Fibroblast of skin of right quadriceps (primary cell): ENCODE results near the gene TNS3.

Experiments used
- DNase-seq: peaks from one replicate; pipeline ENCODE4 v3.0.0-alpha.2; 2013

TNS3 gene

DNA sequence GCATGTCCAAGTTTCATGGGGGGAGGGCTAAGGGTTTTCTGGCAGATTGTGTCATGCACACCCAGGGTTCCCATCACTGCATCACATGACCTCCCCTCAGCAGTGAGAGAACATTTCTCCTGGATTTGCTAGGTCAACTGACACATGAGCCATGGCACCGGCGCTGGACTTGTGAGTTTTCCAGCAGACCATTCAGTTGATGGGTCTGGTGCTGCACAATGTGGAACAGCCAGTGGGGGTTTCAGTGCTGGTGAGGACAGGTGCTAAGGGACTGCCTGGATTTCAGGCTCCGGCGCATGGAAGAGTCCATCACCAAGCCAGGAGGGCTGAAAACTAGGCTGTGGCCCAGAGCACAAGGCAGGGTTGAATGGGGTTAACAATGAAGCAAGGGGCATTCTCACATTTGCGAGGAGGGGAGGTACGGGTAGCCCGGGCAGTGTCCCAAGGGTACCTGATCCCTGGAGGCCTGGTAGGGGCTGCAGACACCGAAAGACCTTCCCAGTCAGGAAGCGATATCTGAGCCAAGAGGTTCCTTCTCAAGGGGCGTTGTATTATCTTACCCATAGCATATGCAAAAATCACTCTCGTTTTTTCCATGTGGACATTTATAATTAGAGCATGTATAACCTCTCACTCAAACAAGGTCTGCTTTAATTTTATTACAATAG lies 203.0 kb downstream of the TNS3 start:
- DNase-seq, result no peak

DNA sequence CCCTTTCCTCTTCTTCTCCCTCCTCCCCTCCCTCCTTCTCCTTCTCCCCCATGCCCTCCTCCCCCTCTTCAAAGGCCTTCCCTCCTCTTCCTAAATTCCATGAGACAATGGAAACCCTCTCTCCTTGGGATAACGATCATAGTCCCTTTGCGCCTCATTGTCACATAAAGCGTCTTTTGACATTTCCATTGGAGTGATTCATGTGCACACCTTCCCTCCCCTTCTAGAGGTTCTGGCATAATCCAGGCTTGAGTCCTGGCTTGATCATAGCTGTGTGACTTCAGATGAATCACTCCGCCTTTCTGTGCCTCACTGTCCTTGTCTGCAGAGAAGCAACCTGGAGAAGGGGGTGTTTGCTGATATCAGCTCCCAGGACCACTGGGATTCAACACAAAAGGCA lies 204.2 kb downstream of the TNS3 start:
- DNase-seq, result no peak

DNA sequence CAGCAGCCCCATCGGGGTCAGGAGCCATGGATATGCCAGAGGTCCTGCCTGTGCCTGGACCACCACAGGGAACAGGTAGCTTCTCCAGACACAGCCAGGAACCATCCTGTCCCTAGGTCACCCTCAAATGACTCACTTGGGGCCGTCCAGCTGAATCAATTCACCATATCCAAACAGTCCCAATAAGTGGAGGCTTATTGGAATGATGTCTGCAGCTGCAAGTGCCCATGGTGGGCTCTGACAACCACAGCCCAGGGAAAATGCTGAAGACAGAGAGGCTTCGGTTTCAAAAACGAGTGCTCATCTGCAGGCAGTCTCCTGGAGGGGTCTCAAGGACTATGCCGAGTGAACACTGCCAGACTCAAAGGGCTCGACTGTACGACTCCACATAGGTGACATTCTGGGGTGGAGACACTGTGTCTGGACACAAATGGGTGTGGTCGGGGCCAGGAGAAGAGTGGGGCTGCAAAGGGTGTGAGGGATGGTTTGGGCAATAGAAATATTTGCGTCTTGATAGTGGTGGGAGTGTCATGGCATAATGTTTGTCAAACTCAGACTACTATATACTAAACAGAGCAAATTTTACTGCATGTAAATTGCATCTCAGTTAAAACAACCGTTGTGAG lies 204.8 kb downstream of the TNS3 start:
- no peak for DNase-seq

DNA sequence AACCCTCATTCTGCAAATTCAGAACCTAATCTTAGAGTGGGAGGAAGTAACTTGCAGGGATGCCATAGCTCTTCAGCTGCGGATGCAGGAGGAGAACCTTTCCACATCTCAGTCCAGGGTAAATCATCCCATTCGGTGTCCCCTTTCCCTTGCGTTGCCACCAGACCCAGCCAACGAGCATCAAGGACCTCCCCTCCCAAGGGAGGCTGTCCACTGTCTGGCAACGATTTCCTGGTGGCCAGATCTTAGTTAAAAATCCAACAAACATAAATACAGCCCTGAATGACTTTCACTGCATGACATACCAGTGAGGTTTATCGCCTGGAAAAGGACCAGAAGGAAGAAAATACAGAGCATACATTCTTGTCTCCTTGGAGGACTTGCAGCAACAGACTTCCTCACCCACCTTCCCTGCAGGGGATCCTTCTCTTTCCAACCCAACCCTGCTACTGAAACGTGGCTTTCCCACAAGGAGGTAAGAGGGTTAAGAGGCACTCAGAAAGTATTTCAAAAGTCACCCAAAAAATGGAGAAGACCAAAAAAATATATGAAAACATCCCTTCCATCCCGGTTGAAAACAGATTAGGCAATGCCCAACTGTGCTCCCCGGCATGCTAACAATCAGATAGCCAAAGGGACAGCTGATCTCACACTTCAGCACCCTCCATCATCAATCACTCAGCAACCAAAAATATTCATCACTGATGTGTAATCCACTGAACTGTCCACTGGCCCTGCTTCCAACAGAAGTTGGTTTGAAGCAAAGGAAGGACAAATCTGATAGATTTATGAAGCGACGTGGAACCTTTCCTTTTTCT lies 206.6 kb downstream of the TNS3 start:
- DNase-seq, result peak; percentile 79

DNA sequence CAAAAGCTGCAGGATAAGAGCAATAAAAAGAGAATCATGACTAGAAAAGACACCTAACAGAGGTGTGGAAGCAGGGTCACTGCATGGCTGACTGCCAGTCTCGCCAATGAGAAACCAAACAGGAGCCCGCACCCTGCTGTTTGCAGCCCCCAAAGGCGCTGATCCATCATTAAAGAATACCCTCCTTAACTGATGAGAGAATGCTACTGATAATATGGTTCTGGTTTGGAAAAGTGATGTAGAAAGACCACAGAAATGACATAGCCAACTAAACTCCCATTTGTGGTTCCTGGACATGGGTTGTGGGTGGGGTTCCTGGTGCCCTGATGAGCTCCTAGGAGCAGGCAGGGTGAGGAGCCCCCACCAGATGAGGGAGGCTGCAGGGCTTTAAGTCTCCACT lies 207.4 kb downstream of the TNS3 start:
- no peak for DNase-seq

DNA sequence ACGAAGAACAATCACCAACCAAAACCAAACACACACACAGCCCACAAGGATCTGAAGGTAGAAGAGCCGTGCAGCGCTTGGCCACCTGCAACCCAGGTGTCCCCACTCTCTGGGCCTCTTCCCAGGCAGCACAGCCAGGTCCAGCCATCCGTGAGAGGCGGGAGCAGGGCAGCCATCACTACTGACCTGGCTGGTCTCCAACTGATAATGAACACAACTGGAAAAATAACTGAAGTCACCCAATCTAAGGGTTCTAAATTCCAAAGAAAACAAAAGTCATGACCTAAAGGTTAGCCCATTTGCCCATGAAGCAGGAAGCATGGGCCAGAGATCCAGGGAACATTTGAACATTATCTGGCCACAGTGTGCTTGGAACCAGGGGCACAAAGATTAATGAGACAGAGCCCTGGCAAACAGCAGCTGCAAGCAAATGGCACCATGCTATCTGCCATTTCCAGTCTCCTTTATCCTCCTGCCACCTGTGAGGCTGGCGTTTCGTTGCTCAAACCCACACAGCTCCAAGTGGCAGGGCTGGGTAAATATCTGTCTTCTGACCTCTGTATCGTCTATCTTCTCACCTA lies 207.9 kb downstream of the TNS3 start:
- no peak for DNase-seq

DNA sequence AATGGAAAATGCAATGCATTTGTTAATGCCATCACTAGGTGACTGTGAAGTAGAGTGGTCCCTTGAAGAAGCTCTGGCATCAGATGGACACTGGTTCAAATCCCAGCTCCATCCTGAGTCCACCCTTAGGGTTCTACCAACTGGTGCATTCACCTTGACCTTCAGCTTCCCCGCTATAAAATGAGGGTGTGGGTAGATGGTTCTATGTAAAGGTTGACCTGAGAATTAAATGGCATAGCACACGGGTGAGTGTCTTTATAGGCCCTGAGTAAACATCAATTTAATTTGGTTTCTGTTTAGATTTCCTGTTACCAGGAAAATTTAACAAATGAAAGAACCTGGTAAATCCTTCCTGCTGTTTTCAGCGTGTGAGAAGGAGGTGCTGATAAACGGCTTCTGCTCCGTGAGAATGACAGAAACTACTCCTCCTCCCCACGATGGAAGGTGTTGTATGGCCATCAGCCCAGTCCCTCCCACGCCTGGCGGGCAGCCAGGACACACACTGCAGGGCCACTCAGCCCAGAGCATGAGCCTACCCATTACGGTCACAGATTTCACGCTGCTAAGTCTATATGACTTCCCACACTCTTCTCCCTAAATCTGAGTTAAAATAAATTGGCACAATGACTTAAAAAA lies 210.1 kb downstream of the TNS3 start:
- DNase-seq, result peak; percentile 27

DNA sequence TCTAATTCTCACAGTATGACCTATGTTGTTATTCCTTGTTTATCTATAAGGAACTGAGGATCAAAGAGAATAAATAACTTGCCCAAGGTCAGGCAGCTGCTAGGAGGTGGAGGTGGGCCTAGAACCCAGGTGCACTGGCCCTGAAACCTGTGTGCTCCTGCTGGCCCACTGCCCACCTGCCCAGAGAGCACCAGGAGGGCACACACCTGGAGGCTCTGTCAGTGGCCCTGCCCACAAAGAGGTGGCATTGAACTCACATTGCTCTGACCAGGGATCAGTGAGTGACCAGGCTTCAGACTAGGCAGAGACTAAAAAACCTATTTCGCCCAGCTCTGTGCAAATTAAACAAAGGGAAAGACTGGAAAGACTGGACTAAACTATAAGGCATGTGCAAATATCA lies 210.6 kb downstream of the TNS3 start:
- DNase-seq, result no peak

DNA sequence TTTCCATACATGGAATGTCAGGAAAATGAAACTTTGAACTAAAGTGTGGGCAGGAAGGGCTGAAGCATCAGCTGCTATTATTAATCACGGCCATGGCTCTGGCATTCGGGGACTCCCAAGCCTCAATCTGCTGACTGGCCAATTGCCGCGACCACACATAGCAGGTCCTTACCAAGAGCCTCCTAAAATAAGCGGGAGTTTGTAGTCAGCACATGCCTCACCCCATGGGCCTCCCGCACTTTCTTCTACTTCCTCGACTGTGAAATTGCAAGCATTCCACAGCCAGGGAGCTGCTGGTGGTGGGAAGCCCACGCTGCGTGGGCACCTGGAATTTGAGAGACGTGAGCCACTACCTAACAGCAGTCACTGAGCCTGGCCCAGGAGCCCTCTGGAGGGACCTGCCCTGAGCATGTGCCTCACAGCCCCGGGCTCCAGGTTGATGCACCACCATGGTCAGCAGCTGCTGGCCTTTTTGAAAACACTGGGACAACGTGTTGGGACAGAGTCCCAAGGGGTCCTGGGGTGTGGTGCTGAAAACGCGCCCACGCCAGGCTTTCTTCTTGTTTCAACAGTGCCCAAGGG lies 211.4 kb downstream of the TNS3 start:
- no peak for DNase-seq

DNA sequence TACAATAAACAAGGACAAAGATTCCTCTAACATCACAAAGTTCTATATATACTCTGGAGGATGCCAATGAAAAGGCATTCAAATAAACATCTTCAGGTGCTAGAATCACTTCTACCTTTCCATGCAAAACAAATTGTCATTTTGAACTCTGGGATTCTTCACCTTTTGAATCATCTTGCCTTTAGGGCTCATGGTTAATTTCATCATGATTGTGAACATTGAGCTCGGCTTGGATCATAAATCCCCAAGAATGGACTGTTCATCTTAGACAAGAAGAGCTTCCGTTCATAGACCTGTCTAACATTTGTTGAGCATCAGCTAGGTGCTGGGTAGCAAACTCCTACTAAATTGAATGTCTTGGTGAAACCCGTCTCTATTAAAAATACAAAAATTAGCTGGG lies 212.2 kb downstream of the TNS3 start:
- no peak for DNase-seq

DNA sequence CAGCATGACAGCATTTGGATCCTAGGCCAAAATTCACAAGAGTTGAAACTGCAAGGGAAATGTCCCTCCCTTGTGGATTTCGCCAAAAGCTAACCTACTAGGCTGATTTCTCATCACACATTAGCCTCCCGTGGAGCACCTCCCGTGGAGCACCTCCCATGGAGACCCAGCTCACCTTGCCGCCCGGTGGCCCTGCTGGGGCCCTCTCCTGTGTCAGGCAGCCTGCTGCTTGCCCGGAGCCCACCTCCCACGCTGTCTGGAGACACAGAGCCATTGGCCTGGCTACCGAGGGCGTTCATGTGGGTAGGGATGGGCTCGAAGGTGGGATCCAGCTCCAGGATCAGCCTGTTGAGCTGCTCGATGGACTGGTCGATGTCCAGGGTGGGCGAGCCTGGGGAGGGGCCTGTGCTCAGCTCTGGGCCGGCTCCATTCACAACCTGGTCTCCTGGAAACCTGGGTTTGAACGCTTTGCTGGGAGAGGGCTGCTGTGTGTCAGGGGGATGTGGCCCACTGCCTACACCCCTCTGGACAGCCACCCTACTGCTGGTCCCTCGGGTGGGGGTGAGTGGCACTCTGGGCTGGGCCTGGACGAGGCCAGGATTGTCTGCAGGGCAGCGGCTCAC lies 213.6 kb downstream of the TNS3 start:
- no peak for DNase-seq

DNA sequence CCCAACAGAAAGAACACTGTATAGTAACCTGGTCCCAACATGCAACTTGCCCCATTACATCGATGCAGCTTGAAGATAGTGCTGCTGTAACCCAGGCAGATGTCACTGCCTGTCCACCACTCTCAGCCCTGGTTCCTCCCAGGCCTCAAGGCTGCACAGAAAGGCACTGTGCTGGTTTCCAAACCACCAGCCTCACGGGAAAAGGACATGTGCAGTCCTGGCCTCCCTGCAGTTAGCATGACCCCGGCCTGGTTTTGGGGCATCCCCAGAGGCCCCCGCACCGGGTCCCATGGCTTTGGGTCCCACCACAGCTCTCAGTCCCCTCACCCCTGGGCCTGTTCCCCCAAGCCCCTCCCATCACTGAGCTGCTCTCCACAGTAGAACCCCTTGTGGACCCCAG lies 214.5 kb downstream of the TNS3 start:
- no peak for DNase-seq

DNA sequence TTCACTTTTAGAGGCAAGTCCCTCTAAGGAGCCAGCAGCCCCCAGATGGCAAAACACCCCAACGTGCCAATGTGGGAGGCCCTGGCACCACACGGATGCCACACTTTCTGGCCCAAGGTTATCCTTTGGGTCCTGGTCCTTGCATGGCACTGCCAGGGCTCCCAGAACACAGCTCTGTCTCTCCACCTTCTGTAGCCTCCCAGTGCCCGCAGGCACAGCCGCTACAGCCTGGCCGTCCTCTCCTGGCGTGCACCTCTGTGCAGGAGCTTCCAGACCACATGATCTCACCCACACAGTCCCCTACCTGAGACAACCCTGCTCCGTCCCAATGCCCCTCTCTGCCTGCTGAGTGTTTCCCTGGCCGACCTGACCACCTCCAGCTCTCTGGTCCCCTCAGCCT lies 215.0 kb downstream of the TNS3 start:
- DNase-seq, result no peak

DNA sequence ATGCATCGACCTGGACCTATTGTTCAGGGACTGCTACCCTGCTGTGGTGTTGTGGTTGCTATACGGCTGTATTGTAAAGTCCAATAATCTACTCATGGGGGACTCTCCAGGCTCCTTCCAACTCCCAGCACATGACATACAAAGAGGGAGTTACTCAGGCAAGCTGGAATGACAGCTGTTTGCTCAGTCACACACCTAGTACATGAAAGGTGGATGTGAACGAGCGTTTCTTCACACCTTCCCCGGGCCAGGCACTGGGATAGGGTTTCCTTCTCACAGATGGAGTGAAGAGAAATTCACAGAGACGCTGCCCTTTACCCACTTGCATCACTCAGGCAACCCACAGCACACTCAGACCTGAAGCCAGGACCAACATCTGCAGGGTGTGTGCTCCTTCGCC lies 215.7 kb downstream of the TNS3 start:
- no peak for DNase-seq

DNA sequence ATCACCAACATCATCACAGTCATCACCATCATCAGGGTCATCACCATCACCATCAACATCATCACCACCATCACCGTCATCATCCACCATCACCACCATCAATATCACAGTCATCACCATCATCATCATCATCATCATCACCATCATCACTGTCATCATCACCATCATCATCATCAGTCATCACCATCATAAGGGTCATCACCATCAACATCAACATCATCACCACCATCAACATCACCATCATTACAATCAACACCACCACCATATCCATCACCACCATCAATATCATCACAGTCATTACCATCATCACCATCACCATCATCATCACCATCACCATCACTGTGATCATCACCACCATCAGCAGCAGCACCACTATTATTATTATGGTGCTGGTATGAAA lies 218.9 kb downstream of the TNS3 start:
- DNase-seq, result no peak

DNA sequence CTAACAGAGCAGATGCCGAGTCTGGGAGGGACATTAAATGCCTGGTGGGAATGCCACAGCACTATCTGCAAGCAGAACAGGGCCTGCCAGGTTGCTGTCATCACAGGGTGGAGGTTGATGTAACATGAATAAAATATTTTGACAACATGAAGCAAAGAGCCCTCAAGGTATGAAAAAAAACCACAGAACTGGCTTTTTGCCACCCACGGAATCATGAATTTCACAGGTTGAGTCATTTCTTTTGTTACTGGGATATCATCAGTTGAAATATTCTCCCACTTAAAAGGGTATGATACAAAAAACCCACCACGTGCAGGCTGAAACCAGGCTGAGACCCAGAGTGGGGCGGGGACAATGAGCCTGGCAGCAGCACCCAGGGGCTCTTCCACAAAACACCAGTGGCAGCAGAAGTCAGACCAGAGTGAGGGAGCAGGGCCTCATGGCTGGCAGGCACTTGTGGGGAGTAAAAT lies 220.1 kb downstream of the TNS3 start:
- DNase-seq, result peak; percentile 95

DNA sequence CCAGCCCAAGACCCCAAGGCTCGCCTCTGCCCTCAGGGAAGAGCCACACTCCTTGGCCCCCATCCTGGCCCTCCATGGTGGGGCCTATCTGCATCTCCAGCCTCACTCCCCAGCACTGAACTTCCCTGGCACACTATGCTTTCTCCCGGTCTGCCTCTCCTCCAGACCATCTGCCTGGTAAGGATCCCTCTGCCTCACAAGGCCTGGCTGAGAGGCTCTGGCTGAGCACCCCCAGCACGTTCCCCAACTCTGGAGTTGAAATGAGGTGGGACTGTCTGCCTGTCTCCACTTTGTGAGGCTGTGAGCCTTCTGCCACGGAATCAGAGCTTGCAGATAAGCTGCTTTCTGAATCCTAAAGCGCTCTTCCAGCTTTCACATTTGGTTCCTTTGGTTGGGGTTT lies 220.7 kb downstream of the TNS3 start:
- no peak for DNase-seq

DNA sequence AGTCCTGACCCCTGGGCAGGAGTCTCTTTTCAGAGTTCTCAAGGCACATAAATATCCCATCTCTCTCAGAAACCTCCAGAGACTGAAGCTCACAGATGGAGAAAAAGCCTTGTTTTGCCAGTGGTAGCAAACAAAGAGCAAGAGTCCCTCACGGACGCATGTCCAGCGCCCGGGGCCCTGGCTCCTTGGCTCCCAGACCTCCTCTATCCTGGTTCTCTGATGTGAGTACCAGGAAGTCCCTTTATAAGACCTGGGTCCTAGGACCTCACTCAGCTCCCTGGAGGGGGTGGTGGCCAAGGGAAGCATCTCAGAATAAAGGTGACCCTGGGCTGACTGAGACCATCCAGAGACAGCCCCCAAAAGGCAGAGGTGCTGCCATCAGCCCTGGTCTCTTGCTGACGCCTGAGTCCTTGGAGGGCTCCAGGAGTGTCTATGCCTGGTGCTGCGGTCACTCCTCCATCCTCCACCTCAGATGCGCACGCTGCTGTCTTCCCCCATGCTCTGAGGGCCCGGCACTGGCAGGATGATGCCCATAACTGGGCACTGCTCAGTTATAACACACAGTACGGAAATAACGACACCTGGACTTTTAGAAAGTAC lies 221.5 kb downstream of the TNS3 start:
- no peak for DNase-seq

DNA sequence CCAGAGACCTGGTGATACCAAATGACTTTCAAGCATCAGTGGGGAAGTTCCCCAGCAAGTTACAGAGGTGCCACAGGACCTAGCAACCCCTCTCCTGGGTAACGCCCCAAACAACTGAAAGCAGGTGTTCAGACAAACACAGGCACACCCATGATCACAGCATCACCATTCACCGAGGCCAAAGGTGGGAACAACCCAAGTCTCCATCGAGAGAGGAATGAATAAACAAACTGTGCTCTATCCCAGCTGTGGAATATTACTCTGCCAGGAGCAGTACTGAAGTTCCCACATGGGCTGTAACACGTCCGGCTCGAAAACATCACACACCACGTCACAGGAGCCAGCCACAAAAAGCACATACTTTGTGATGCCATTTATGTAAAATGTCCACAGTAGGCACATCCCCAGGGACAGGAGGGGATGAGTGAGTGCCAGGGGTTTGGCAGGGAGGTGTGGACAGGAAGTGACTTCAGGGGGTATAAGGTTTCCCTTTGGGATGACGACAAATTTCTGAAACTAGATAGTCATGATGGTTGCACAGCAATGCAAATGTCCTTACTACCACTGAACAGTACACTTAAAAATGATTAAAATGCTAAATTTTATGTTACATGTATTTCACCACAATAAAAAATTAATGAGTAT lies 222.8 kb downstream of the TNS3 start:
- no peak for DNase-seq

DNA sequence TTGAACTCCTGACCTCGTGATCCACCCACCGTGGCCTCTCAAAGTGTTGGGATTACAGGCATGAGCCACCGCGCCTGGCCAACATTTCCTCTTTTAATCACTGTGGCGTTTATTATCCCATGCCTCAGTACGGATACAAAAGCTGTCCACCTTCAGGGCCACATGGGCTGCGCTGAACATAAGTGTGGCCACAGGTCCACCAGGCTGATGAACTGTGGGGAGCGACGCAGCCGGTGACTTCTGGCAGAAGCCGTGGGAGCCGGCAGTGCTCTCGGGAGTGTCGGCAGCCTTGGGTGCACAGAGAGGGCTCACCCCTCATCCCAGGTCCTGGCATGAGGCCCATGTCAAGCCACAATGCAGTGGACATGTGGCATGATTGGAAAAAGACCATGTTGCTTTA lies 223.6 kb downstream of the TNS3 start:
- DNase-seq, result no peak

DNA sequence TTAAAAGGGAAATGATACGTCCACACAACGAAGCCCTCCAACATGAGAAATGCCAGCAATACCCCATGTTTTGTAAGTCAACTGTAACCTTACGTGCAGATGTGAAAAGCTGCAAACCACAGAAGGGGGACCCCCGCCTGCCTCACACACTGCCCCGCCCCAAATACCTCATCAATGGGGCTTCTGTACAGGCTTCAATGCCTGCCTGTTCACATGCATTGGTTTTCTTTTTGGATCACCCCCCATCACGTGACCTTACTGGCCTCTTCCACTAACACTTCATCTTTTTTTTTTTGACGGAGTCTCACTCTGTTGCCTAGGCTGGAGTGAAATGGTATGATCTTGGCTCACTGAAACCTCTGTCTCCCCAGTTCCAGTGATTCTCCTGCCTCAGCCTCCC lies 224.0 kb downstream of the TNS3 start:
- no peak for DNase-seq
